CD14-positive monocyte (primary cell): ENCODE results near the gene SEMA3G. TPM values are rescaled to one million over a fixed set of nuclear protein-coding genes. Genes with fewer than 3 reads are reported as not detected.

ENCODE experiments used
- DNase-seq, 3 donors: peaks; one replicate each; pipeline ENCODE4 v3.0.0-alpha.2; 2011 to 2022
- H2AFZ ChIP-seq: 2 replicates; pipeline ENCODE4 v1.6.0; 2012; ENCODE audit warnings: mild to moderate bottlenecking, low read depth, low read length, inconsistent platforms; ENCODE audit not compliant: insufficient read depth, poor library complexity, severe bottlenecking
- H3K27ac ChIP-seq, 2 donors: 1 replicate in 1 of 2; 2 replicates in 1 of 2; pipeline ENCODE4 v1.5.1; 2012 to 2013; ENCODE audit warnings: low read length in 2 of 2, control low read depth in 1 of 2, inconsistent platforms in 1 of 2, low read depth in 1 of 2, mild to moderate bottlenecking in 1 of 2
- H3K27me3 ChIP-seq, 2 donors: one replicate each; pipeline versions ENCODE4 v1.6.0 to v1.6.1; 2011 to 2013; ENCODE audit warnings: low read length in 2 of 2; ENCODE audit not compliant: control insufficient read depth in 2 of 2, insufficient read depth in 2 of 2
- H3K36me3 ChIP-seq, 2 donors: replicated peaks in 1 of 2; 1 replicate in 1 of 2; 2 replicates in 1 of 2; pipeline versions ENCODE4 v1.5.1 to v1.6.1; 2012 to 2013; ENCODE audit warnings: low read length in 2 of 2, control low read depth in 1 of 2, inconsistent platforms in 1 of 2, mild to moderate bottlenecking in 1 of 2; ENCODE audit not compliant: insufficient read depth in 2 of 2, control insufficient read depth in 1 of 2
- H3K4me1 ChIP-seq, 2 donors: 1 replicate in 1 of 2; 2 replicates in 1 of 2; pipeline versions ENCODE4 v1.5.1 to v1.6.1; 2012 to 2013; ENCODE audit warnings: low read length in 2 of 2, control low read depth in 1 of 2, inconsistent platforms in 1 of 2, mild to moderate bottlenecking in 1 of 2, moderate library complexity in 1 of 2; ENCODE audit not compliant: insufficient read depth in 2 of 2, control insufficient read depth in 1 of 2
- H3K4me2 ChIP-seq: replicated peaks from 2 replicates; pipeline ENCODE3; 2012; ENCODE audit warnings: low read length, moderate library complexity, mild to moderate bottlenecking; ENCODE audit not compliant: poor library complexity, severe bottlenecking; ENCODE audit errors: extremely low read depth
- H3K4me3 ChIP-seq, 3 experiments: fragments of 200-600 bp in 1 of 3; sonication (generic) in 1 of 3; replicated peaks in 1 of 3; 1 replicate in 2 of 3; 2 replicates in 1 of 3; pipeline ENCODE4 v1.5.1; 2011 to 2013; ENCODE audit warnings: low read length in 3 of 3, mild to moderate bottlenecking in 3 of 3, control low read depth in 2 of 3, low read depth in 2 of 3, inconsistent platforms in 1 of 3, moderate library complexity in 1 of 3
- H3K79me2 ChIP-seq: 2 replicates; pipeline ENCODE4 v1.6.0; 2012; ENCODE audit warnings: mild to moderate bottlenecking, control low read depth, inconsistent platforms, low read length, moderate library complexity; ENCODE audit not compliant: insufficient read depth
- H3K9ac ChIP-seq: 2 replicates; pipeline ENCODE4 v1.6.0; 2017; ENCODE audit warnings: low read length, mild to moderate bottlenecking; ENCODE audit not compliant: insufficient read depth, poor library complexity, severe bottlenecking
- H3K9me3 ChIP-seq, 2 donors: replicated peaks in 1 of 2; 1 replicate in 1 of 2; 2 replicates in 1 of 2; pipeline versions ENCODE4 v1.5.1 to v1.6.1; 2012 to 2013; ENCODE audit warnings: low read length in 2 of 2, control low read depth in 1 of 2; ENCODE audit not compliant: control insufficient read depth in 1 of 2, insufficient read depth in 1 of 2
- H4K20me1 ChIP-seq: 2 replicates; pipeline ENCODE4 v1.6.0; 2012; ENCODE audit warnings: mild to moderate bottlenecking, low read length, control low read depth, moderate library complexity; ENCODE audit not compliant: insufficient read depth
- H3K27ac Mint-ChIP-seq, 7 donors: one replicate each; pipeline ENCODE4 v1.8.0; 2020; ENCODE audit warnings: mild to moderate bottlenecking in 7 of 7, mixed read lengths in 7 of 7, moderate library complexity in 6 of 7, inconsistent platforms in 2 of 7
- H3K27me3 Mint-ChIP-seq, 3 donors: one replicate each; pipeline ENCODE4 v1.8.0; 2021 to 2022; ENCODE audit warnings: low read depth in 3 of 3, mild to moderate bottlenecking in 3 of 3, mixed read lengths in 3 of 3, moderate library complexity in 3 of 3, inconsistent platforms in 1 of 3
- H3K36me3 Mint-ChIP-seq, 2 donors: one replicate each; pipeline ENCODE4 v1.8.0; 2020; ENCODE audit warnings: mixed read lengths in 2 of 2, inconsistent platforms in 1 of 2, mild to moderate bottlenecking in 1 of 2
- H3K4me1 Mint-ChIP-seq: one replicate; pipeline ENCODE4 v1.8.0; 2020; ENCODE audit warnings: mild to moderate bottlenecking, mixed read lengths
- H3K4me3 Mint-ChIP-seq, 2 donors: one replicate each; pipeline ENCODE4 v1.8.0; 2020; ENCODE audit warnings: mild to moderate bottlenecking in 2 of 2, mixed read lengths in 2 of 2, moderate library complexity in 1 of 2
- H3K9me3 Mint-ChIP-seq, 7 donors: one replicate each; pipeline ENCODE4 v1.8.0; 2020 to 2022; ENCODE audit warnings: mixed read lengths in 7 of 7, mild to moderate bottlenecking in 6 of 7, moderate library complexity in 6 of 7, inconsistent platforms in 2 of 7
- CTCF ChIP-seq: fragments of 200-600 bp; IDR thresholded peaks from one replicate; pipeline ENCODE4 v1.8.0; 2022; ENCODE audit warnings: antibody characterized with exemption, mild to moderate bottlenecking
- WGBS: methylation state at CpG from one replicate; pipeline ENCODE4 v1.1.5; 2013; ENCODE audit warnings: missing lambda C conversion rate; ENCODE audit not compliant: insufficient coverage; 5-methylcytosine and 5-hydroxymethylcytosine counted together
- intact Hi-C, 2 donors: fragments of 100-400 bp; cut with micrococcal nuclease; formaldehyde crosslinking; loops; one replicate each; pipeline versions ENCODE4 v1.15.0 to v1.15.1; 2023
- polyA plus RNA-seq, 3 donors: library from polyadenylated mRNA; depleted of rRNA in 1 of 3; unstranded in 2 of 3; stranded (reverse) in 1 of 3; fragments of 300-500 nt in 2 of 3; fragments of >200 nt in 1 of 3; fragmentation: Illumina TruSeq in 2 of 3; gene quantifications; 1 replicate in 2 of 3; 2 replicates in 1 of 3; pipeline ENCODE4 v1.2.3, GENCODE V29; 2012 to 2021

The SEMA3G gene
- polyA plus RNA-seq, 3 donors, result 0.03 TPM; not detected in 2

- Histone ChIP-seq H3K9me3 (no peaks in the 10 kb centered on the region), H3K4me2 (no peak overlapping the region), H3K36me3 (no peaks in the 10 kb centered on the region), H4K20me1 (peaks cover 5% of the 10 kb centered on the region), H3K27me3 (no peaks in the 10 kb centered on the region), H3K4me3 (no peak overlapping the region), H2AFZ (no peak overlapping the region), H3K9ac (no peak overlapping the region), H3K79me2 (peaks cover 18% of the 10 kb centered on the region), H3K27ac (no peak overlapping the region), H3K4me1 (peaks cover 14 to 16% of the 10 kb centered on the region in 2 donors)
- no peak overlapping the region for H3K4me3 Mint-ChIP-seq
- peaks cover 0 to 2% of the 10 kb centered on the region in 2 donors for H3K36me3 Mint-ChIP-seq
- no peak for DNase-seq
- intact Hi-C loops, result no loop called here
- WGBS, result 90% methylated on average over 13 of the region's 24 CpGs
- peak overlapping the region in 1 of 7 donors; percentile 18 for H3K27ac Mint-ChIP-seq
- H3K27me3 Mint-ChIP-seq, result peaks cover 0 to 6% (median 1%) of the 10 kb centered on the region in 3 donors
- peaks cover 22% of the 10 kb centered on the region for H3K4me1 Mint-ChIP-seq
- peaks cover 0 to 9% (median 3%) of the 10 kb centered on the region in 7 donors for H3K9me3 Mint-ChIP-seq
- no peak for TF ChIP-seq CTCF
Measured at GRCh38 chr3:52451237-52452083, 6.6 kb upstream of the SEMA3G start.

GRCh38 chr3:52450489-52451236, 5.8 kb upstream of the SEMA3G start:
- Histone ChIP-seq H2AFZ (no peak overlapping the region), H3K4me2 (no peak overlapping the region), H3K79me2 (peaks cover 10% of the 10 kb centered on the region), H3K9me3 (no peaks in the 10 kb centered on the region), H3K27ac (no peak overlapping the region), H3K4me3 (no peak overlapping the region), H4K20me1 (no peaks in the 10 kb centered on the region), H3K4me1 (peaks cover 8 to 10% of the 10 kb centered on the region in 2 donors), H3K36me3 (no peaks in the 10 kb centered on the region), H3K9ac (no peak overlapping the region), H3K27me3 (no peaks in the 10 kb centered on the region)
- intact Hi-C loops, result no loop called here
- H3K4me3 Mint-ChIP-seq, result no peak overlapping the region
- no peaks in the 10 kb centered on the region for H3K36me3 Mint-ChIP-seq
- peaks cover 0 to 2% (median 1%) of the 10 kb centered on the region in 3 donors for H3K27me3 Mint-ChIP-seq
- WGBS, result 79% methylated on average over 6 of the region's 11 CpGs
- H3K27ac Mint-ChIP-seq, result peak overlapping the region in 1 of 7 donors; percentile 48
- no peak for DNase-seq
- TF ChIP-seq CTCF, result no peak
- peaks cover 15% of the 10 kb centered on the region for H3K4me1 Mint-ChIP-seq
- peaks cover 0 to 9% (median 3%) of the 10 kb centered on the region in 7 donors for H3K9me3 Mint-ChIP-seq
